Measurements from ENCODE around the gene LLPH.

The LLPH gene

DNA sequence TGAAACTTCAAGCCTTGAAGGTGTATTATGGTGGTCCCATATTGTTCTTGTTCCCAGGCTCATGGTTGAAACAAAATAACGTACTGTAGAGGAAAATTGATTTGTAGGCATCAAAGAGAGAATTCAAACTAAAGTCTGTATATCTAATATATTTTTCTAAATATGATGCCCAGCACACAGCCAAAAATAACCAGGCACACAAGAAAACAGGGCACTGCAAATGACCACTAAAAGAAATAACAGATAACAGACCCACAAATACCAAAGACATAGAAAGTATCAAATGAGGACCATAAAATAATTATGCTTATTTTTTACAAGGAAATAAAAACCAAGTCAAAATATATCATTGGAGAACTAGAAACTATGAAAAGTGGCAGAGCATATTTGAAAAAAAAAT lies 46.8 kb downstream of the LLPH start:
- TF ChIP-seq, protein P1, sequence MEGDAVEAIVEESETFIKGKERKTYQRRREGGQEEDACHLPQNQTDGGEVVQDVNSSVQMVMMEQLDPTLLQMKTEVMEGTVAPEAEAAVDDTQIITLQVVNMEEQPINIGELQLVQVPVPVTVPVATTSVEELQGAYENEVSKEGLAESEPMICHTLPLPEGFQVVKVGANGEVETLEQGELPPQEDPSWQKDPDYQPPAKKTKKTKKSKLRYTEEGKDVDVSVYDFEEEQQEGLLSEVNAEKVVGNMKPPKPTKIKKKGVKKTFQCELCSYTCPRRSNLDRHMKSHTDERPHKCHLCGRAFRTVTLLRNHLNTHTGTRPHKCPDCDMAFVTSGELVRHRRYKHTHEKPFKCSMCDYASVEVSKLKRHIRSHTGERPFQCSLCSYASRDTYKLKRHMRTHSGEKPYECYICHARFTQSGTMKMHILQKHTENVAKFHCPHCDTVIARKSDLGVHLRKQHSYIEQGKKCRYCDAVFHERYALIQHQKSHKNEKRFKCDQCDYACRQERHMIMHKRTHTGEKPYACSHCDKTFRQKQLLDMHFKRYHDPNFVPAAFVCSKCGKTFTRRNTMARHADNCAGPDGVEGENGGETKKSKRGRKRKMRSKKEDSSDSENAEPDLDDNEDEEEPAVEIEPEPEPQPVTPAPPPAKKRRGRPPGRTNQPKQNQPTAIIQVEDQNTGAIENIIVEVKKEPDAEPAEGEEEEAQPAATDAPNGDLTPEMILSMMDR (IDR thresholded peaks at IDR 0.05) = no peak

DNA sequence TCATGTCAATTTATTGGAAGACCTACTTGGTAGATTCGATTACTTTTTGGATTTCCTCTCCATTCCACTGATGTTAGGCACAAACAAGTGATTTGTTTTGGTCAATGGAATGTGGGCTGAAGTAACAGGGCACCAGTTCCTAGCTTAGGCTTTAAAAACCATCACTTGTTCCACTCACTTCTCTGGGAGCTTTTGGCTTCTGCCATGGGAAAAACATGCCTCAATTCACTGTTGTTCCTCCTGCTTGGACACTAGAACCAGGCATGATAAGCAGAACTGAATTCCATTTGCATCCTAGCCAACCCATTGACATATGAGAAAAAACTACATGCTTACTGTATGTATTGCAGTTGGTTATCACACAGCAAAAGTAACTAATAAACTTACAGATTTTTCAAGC lies 47.8 kb downstream of the LLPH start:
- TF ChIP-seq, protein P1 (IDR thresholded peaks at IDR 0.05) = no peak

DNA sequence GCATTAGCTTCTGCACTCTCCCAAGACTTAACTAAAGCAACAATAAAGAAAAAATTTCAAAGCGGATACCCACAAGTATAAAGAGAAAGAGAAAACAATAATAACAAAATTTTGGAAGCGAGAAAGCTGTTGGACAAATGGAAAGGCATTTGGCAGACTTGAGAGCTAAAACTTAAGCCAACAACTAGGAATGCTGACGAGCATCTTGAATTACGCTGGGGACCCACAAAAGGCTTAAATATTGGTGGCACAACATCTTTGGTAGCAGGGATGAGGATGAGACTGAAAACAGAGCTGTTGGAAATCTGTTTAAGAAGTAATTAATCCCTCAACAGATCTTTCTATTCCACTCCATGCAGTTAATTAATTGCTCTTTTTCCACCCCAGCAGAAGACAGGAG lies 49.8 kb downstream of the LLPH start:
- TF ChIP-seq, protein P1 (IDR thresholded peaks at IDR 0.05) = no peak

DNA sequence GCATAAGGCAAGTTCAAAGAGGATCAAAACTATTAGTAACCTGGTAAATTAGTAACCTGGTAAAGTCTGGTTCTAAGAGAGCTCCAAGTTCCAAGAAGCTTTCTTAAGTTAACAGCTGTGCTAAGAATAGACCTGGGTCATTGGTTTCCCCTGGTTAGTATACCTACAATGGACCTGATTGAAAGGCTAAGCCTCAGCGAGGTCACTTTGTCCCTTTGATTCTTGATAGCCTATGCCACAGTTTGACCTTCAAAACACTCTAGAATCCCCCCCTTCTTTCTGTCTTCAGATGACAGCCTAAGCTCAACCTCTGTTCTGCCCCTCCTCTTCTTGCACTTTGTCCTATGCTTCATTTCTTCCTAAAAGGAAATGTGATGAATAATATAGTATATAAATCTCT lies 53.0 kb downstream of the LLPH start:
- TF ChIP-seq, protein P1 (IDR thresholded peaks at IDR 0.05) = no peak

DNA sequence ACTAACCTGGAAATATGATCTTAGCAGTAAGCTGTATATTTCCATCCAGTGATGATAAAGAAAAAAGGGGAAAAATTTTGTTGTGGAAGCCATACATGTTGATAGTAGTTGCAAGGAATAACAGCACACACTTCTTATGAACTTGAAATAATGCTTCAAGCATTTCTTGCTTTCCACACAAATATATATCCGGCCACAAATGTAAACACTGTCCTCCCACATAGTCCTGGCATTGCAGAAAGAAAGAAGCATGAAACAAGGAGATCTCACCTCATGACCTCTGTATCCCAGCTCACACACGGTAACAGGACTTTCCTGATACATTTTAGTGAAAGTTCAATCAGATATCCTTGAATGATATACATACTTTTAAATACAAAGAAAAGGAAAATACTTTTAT lies 56.0 kb downstream of the LLPH start:
- TF ChIP-seq, protein P1 (IDR thresholded peaks at IDR 0.05) = no peak

DNA sequence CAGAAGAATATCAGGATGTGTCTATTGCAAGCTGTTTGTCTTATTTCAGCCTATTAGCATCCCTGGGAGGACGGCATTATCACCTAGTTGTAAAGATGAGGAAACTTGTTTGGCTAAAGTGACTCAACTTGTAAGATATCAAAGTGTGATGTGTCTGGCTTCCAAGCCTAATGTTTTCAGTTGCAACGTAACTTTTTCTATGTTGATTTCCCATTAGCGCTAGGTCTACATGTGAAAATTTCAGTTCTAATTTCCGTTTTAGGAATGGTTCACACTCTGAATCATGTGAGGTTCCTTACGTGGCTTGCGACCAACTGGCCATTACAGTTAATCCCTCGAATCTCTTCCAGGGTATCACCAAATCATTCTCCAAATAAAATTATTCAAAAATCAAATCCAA lies 58.0 kb downstream of the LLPH start:
- TF ChIP-seq, protein P1 (IDR thresholded peaks at IDR 0.05) = no peak

DNA sequence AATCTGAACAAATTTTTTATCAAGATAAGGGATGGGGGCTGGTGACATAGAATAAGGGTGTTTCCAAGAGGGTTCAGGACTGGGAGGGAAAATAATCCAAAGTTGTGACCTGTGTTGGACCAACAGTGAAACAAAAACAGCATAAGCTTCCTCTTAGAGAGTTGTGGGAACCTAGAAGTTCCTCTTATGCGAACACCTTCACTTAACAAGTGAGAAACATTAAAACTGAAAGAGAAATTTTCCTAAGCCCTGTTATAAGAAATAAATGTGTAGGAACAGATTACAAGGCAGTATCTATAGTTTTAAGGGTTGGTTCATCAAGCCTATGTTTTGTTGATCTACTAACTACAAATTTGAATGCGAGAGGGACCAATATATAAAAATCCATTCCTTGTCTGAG lies 58.4 kb downstream of the LLPH start:
- TF ChIP-seq, protein P1 (IDR thresholded peaks at IDR 0.05) = no peak

DNA sequence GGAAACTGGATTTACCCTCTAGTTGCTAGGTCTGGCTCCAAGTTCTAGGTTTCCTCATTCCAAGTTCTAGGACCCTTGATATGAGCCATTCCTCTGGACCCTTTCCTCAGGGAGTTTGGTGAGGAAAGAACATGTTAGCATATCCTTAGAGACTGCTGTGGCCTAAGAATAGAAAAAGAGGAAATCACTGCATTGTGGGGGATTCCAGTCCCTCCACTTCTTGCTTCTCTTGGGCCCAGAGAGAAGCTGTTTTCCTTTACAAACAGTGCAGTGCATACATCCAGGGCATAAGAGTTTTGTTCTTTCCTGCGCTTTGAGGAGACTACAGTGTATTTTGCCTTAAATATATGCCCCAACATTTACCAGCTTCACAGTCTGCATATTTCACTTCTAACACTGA lies 59.0 kb downstream of the LLPH start:
- TF ChIP-seq, protein P1 (IDR thresholded peaks at IDR 0.05) = no peak

Measured in LNCAP (cell line).